GM21360 (cell line): ENCODE data around the gene CACNA2D3.

Experiments used
- ATAC-seq: cut with Tn5 transposase; IDR thresholded peaks from one replicate; pipeline ENCODE4 v1.9.1; 2021; ENCODE audit warnings: mild to moderate bottlenecking, moderate library complexity; ENCODE audit not compliant: unreplicated experiment

Gene CACNA2D3

GRCh38 chr3:54858093-54858785 lies 735.9 kb downstream of the CACNA2D3 start:
- no peak for ATAC-seq

GRCh38 chr3:54859184-54859583 lies 736.8 kb downstream of the CACNA2D3 start:
- ATAC-seq: no peak

- no peak for ATAC-seq
Observed at GRCh38 chr3:54861248-54862067, 739.1 kb downstream of the CACNA2D3 start.

- no peak for ATAC-seq
Observed at GRCh38 chr3:54862526-54862925, 740.2 kb downstream of the CACNA2D3 start.

- ATAC-seq: no peak
Observed at GRCh38 chr3:54863366-54863765, 741.0 kb downstream of the CACNA2D3 start.

GRCh38 chr3:54863786-54864185 lies 741.4 kb downstream of the CACNA2D3 start:
- no peak for ATAC-seq

GRCh38 chr3:54865316-54865715 lies 743.0 kb downstream of the CACNA2D3 start:
- ATAC-seq: no peak

GRCh38 chr3:54866251-54866650 lies 743.9 kb downstream of the CACNA2D3 start:
- no peak for ATAC-seq

GRCh38 chr3:54870423-54870822 lies 748.1 kb downstream of the CACNA2D3 start:
- ATAC-seq: no peak

GRCh38 chr3:54871867-54872266 lies 749.5 kb downstream of the CACNA2D3 start:
- no peak for ATAC-seq

- ATAC-seq: no peak
Observed at GRCh38 chr3:54873059-54874010, 751.0 kb downstream of the CACNA2D3 start.

GRCh38 chr3:54874816-54875556 lies 752.6 kb downstream of the CACNA2D3 start:
- no peak for ATAC-seq

GRCh38 chr3:54875596-54876268 lies 753.4 kb downstream of the CACNA2D3 start:
- ATAC-seq: no peak

- ATAC-seq: no peak
Observed at GRCh38 chr3:54876694-54877093, 754.3 kb downstream of the CACNA2D3 start.

- no peak for ATAC-seq
Observed at GRCh38 chr3:54877730-54878129, 755.4 kb downstream of the CACNA2D3 start.

- ATAC-seq: no peak
Observed at GRCh38 chr3:54878145-54878544, 755.8 kb downstream of the CACNA2D3 start.

GRCh38 chr3:54882129-54882833 lies 759.9 kb downstream of the CACNA2D3 start:
- ATAC-seq: no peak

- no peak for ATAC-seq
Observed at GRCh38 chr3:54888162-54888561, 765.8 kb downstream of the CACNA2D3 start.

GRCh38 chr3:54888873-54889272 lies 766.5 kb downstream of the CACNA2D3 start:
- ATAC-seq: no peak
